GM18907 (cell line): Measurements from ENCODE around the gene PCP4.

Source experiments
- ATAC-seq: cut with Tn5 transposase; IDR thresholded peaks from one replicate; pipeline ENCODE4 v1.9.1; 2021; ENCODE audit warnings: mild to moderate bottlenecking, moderate library complexity; ENCODE audit not compliant: unreplicated experiment

The PCP4 gene

GRCh38 chr21:39915881-39916280, 48.6 kb downstream of the PCP4 start:
- ATAC-seq, result no peak

- ATAC-seq, result no peak
Measured at GRCh38 chr21:39918558-39918957, 51.3 kb downstream of the PCP4 start.

- ATAC-seq, result no peak
Measured at GRCh38 chr21:39923476-39923875, 56.2 kb downstream of the PCP4 start.

GRCh38 chr21:39924577-39925308, 57.5 kb downstream of the PCP4 start:
- no peak for ATAC-seq

- no peak for ATAC-seq
Measured at GRCh38 chr21:39927304-39927886, 60.2 kb downstream of the PCP4 start.

GRCh38 chr21:39932335-39932734, 65.1 kb downstream of the PCP4 start:
- no peak for ATAC-seq

GRCh38 chr21:39934895-39935294, 67.7 kb downstream of the PCP4 start:
- ATAC-seq, result no peak

- no peak for ATAC-seq
Measured at GRCh38 chr21:39935716-39936115, 68.5 kb downstream of the PCP4 start.

- ATAC-seq, result no peak
Measured at GRCh38 chr21:39938086-39938625, 70.9 kb downstream of the PCP4 start.

- no peak for ATAC-seq
Measured at GRCh38 chr21:39946199-39946598, 79.0 kb downstream of the PCP4 start.

GRCh38 chr21:39947031-39947430, 79.8 kb downstream of the PCP4 start:
- ATAC-seq, result no peak

- ATAC-seq, result no peak
Measured at GRCh38 chr21:39951183-39952101, 84.2 kb downstream of the PCP4 start.

- no peak for ATAC-seq
Measured at GRCh38 chr21:39952265-39952664, 85.0 kb downstream of the PCP4 start.

GRCh38 chr21:39954570-39954969, 87.3 kb downstream of the PCP4 start:
- ATAC-seq, result no peak

GRCh38 chr21:39955326-39955725, 88.1 kb downstream of the PCP4 start:
- no peak for ATAC-seq

- no peak for ATAC-seq
Measured at GRCh38 chr21:39956586-39956985, 89.3 kb downstream of the PCP4 start.

GRCh38 chr21:39958731-39959130, 91.5 kb downstream of the PCP4 start:
- ATAC-seq, result no peak

- ATAC-seq, result no peak
Measured at GRCh38 chr21:39961251-39961650, 94.0 kb downstream of the PCP4 start.

GRCh38 chr21:39965026-39965425, 97.8 kb downstream of the PCP4 start:
- no peak for ATAC-seq

- ATAC-seq, result no peak
Measured at GRCh38 chr21:39966786-39967185, 99.5 kb downstream of the PCP4 start.

- no peak for ATAC-seq
Measured at GRCh38 chr21:39968010-39968409, 100.8 kb downstream of the PCP4 start.
